ENCODE data around the gene INKA2. TPM values are rescaled to one million over a fixed set of nuclear protein-coding genes. Genes with fewer than 3 reads are reported as not detected.

The INKA2 gene
- polyA plus RNA-seq (2011; rRNA removed) (2.3 and 2.7 TPM in 2 replicates), polyA minus RNA-seq (2011; rRNA and poly(A)+ RNA removed) (4.0 and 5.8 TPM in 2 replicates)

DNA sequence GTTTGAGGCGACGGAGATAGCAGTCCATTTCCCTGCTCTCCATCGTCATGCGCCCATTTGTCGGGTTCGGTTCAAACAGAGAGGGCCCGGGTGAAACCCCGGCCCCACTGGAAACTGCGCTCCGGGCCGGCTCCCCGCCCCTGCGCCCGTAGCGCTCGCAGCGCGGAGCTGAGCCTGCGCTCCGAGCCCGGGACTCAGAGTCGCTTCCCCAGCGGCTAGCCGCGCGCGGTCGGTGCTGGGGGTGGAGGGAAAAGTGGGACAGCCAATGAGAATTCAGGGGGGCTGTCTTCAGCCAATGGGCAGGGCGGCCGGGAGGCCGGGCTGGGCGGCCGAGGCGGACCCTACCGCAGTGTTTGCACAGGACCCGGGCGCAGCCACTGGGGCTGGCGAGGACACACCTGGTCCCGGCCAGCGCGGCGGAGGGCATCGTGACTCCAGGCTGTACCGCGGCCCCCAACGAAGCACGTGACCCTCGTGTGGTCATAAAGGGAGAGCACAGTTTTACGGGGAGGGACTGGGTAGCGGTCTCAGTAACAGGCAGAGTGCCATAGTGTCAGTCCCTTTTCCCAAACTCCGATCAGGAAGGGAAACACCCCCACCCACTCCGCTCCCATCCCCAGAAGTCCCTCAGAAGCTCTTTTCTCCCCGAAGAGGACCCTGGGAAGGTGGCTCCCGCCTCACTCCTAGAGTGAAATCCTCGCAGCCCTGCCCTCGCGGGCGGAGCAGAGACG lies at the start of gene INKA2:
TSS of gene INKA2 (minus strand) at position 202 of the 731 bp plus-strand sequence. CDS start at position 49, 153 bp downstream.
- TF ChIP-seq, protein P1, sequence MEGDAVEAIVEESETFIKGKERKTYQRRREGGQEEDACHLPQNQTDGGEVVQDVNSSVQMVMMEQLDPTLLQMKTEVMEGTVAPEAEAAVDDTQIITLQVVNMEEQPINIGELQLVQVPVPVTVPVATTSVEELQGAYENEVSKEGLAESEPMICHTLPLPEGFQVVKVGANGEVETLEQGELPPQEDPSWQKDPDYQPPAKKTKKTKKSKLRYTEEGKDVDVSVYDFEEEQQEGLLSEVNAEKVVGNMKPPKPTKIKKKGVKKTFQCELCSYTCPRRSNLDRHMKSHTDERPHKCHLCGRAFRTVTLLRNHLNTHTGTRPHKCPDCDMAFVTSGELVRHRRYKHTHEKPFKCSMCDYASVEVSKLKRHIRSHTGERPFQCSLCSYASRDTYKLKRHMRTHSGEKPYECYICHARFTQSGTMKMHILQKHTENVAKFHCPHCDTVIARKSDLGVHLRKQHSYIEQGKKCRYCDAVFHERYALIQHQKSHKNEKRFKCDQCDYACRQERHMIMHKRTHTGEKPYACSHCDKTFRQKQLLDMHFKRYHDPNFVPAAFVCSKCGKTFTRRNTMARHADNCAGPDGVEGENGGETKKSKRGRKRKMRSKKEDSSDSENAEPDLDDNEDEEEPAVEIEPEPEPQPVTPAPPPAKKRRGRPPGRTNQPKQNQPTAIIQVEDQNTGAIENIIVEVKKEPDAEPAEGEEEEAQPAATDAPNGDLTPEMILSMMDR (IDR thresholded peaks at IDR 0.05; ENCODE audit: low read depth, low read length): no peak
- Histone ChIP-seq H3K27ac (ENCODE audit: low read depth, low read length) (peak within 1 kb of the TSS; percentile 61), H3K9me3 (ENCODE audit: control insufficient read depth, insufficient read depth, low read length) (no peaks in the 10 kb centered on the region), H3K27me3 (ENCODE audit: control insufficient read depth, insufficient read depth, low read length) (no peaks in the 10 kb centered on the region), H3K4me3 (ENCODE audit: low read depth, low read length) (peak within 1 kb of the TSS; percentile 71)
- ChIA-PET CTCF (interaction anchor here (1.2 to 10.1 kb wide), 5 partner anchors 8 to 259 kb away, joined by 3 to 80 read pairs (median 4); partner anchors contain the start of gene DDX20), POLR2A (interaction anchor here (0.7 kb wide), 2 partner anchors 16 to 25 kb away, joined by 4 read pairs; partner anchors contain the start of gene DDX20)
- no peak for DNase-seq (ENCODE audit: low read depth, low spot score)

DNA sequence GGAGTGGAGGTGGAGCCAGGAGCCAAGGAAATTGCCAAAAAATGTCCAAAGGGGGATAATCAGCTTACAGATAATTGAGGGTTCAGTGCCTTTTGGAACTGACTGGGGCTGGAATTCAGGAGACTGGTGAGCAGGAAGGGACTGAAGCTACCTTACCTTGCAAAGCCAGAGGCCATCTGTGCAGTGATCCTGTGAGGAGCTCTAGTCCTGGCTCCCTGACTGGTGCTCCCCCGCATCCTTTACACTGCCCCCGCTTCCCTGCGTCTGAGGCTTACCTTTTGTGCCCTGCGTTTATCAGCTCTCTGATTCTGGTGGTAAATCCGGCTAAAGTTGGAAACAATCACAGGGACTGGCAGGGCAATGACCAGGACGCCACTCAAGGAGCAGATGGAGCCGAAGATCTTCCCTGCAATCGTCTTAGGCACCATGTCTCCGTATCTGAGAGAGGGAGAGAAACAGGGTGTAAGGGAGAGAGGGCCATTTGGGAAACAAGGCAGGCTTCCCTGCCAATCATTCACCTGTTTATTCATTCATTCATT lies 47.5 kb upstream of the INKA2 start:
- POLR2A ChIA-PET: no interaction called here
- TF ChIP-seq, protein P1 (IDR thresholded peaks at IDR 0.05; ENCODE audit: low read depth, low read length): no peak
- peaks cover 25% of the 10 kb centered on the region for H3K27me3 ChIP-seq (ENCODE audit: control insufficient read depth, insufficient read depth, low read length)
- CTCF ChIA-PET: no interaction called here
- no peak overlapping the region for H3K4me3 ChIP-seq (ENCODE audit: low read depth, low read length)
- DNase-seq (ENCODE audit: low read depth, low spot score): no peak
- no peaks in the 10 kb centered on the region for H3K9me3 ChIP-seq (ENCODE audit: control insufficient read depth, insufficient read depth, low read length)
- no peak overlapping the region for H3K27ac ChIP-seq (ENCODE audit: low read depth, low read length)

DNA sequence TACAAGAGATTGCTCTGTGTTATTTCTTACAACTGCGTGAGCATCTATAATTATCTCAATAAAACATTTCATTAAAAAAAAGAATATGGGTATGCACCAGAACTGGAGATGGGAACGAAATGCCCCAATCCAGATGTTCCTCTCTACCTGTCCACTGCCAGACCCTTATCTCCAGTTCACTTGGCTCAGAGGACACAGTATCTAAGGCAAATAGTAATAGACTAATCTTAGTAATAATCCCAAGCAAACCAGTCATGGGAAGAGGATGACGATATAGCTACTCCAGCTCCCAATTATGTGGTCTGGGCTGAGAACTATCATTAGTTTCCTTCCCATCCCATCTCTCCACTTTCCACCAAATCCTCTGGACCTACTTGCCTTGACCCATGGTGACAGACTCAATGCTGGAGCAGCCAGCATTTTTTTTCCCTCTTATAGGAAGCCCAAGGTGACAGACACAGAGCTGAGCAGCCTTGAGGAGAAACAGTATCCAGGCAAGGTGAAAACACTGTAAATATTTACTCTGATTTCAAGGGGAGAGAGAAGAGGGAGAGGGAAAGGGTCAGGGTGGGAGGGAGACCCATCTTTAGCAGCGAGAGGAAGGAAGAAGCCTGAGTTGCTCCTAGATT lies 45.2 kb upstream of the INKA2 start:
- TF ChIP-seq, protein P1 (IDR thresholded peaks at IDR 0.05; ENCODE audit: low read depth, low read length): no peak
- Histone ChIP-seq H3K27me3 (ENCODE audit: control insufficient read depth, insufficient read depth, low read length) (peaks cover 25% of the 10 kb centered on the region), H3K9me3 (ENCODE audit: control insufficient read depth, insufficient read depth, low read length) (no peaks in the 10 kb centered on the region), H3K27ac (ENCODE audit: low read depth, low read length) (no peak overlapping the region), H3K4me3 (ENCODE audit: low read depth, low read length) (no peak overlapping the region)
- POLR2A ChIA-PET: no interaction called here
- CTCF ChIA-PET: interaction anchor here (1.1 kb wide), 1 partner anchor 15 kb away, joined by 5 read pairs; no protein-coding TSS in a partner anchor
- no peak for DNase-seq (ENCODE audit: low read depth, low spot score)

GRCh38 chr1:111779546-111779945 lies 40.4 kb upstream of the INKA2 start:
- TF ChIP-seq, protein P1 (IDR thresholded peaks at IDR 0.05; ENCODE audit: low read depth, low read length): no peak
- ChIA-PET POLR2A (no interaction called here), CTCF (no interaction called here)
- no peak for DNase-seq (ENCODE audit: low read depth, low spot score)
- H3K27me3 ChIP-seq (ENCODE audit: control insufficient read depth, insufficient read depth, low read length): peaks cover 2% of the 10 kb centered on the region
- no peaks in the 10 kb centered on the region for H3K9me3 ChIP-seq (ENCODE audit: control insufficient read depth, insufficient read depth, low read length)
- no peak overlapping the region for H3K4me3 ChIP-seq (ENCODE audit: low read depth, low read length)
- H3K27ac ChIP-seq (ENCODE audit: low read depth, low read length): no peak overlapping the region
